Measurements from ENCODE around the gene CPNE9.
A peak's percentile ranks its signal among the peaks of the same experiment; 100 is the strongest.
"Not testable (repeated sequence)": the region's sequence is repeated elsewhere in the genome, so short reads cannot be mapped to it uniquely, and the experiment has no call there.

CPNE9 gene

GRCh38 chr3:9768141-9768775, 64.6 kb downstream of the CPNE9 start:
- TF ChIP-seq CTCF (IDR thresholded peaks at IDR 0.05; ENCODE audit: borderline replicate concordance, control extremely low read depth, extremely low read depth, insufficient read depth, missing control alignments) = no peak
- in situ Hi-C loops (cut with MboI; ENCODE audit: low sequenced_read_pairs, unreplicated experiment) = no loop called here
- DNase-seq (ENCODE audit: low spot score) = no peak

- no peak for TF ChIP-seq CTCF (IDR thresholded peaks at IDR 0.05; ENCODE audit: borderline replicate concordance, control extremely low read depth, extremely low read depth, insufficient read depth, missing control alignments)
- no peak for DNase-seq (ENCODE audit: low spot score)
- in situ Hi-C loops (cut with MboI; ENCODE audit: low sequenced_read_pairs, unreplicated experiment) = no loop called here
Observed at GRCh38 chr3:9769012-9769411, 65.4 kb downstream of the CPNE9 start.

GRCh38 chr3:9769426-9770275, 66.0 kb downstream of the CPNE9 start, which contains the start of gene CAMK1:
CAMK1 (minus strand) TSS chr3:9769947; CDS start chr3:9767749, 2,198 bp downstream.
- DNase-seq (ENCODE audit: low spot score) = peak; percentile 86
- no peak for TF ChIP-seq CTCF (IDR thresholded peaks at IDR 0.05; ENCODE audit: borderline replicate concordance, control extremely low read depth, extremely low read depth, insufficient read depth, missing control alignments)
- in situ Hi-C loops (cut with MboI; ENCODE audit: low sequenced_read_pairs, unreplicated experiment) = no loop called here

- in situ Hi-C loops (cut with MboI; ENCODE audit: low sequenced_read_pairs, unreplicated experiment) = no loop called here
- no peak for TF ChIP-seq CTCF (IDR thresholded peaks at IDR 0.05; ENCODE audit: borderline replicate concordance, control extremely low read depth, extremely low read depth, insufficient read depth, missing control alignments)
- no peak for DNase-seq (ENCODE audit: low spot score)
Observed at GRCh38 chr3:9770276-9770812, 66.7 kb downstream of the CPNE9 start.

- DNase-seq (ENCODE audit: low spot score); in situ Hi-C loops (cut with MboI; ENCODE audit: low sequenced_read_pairs, unreplicated experiment): not testable (repeated sequence)
Observed at GRCh38 chr3:9771007-9771406, 67.4 kb downstream of the CPNE9 start.

- DNase-seq (ENCODE audit: low spot score) = no peak
- no peak for TF ChIP-seq CTCF (IDR thresholded peaks at IDR 0.05; ENCODE audit: borderline replicate concordance, control extremely low read depth, extremely low read depth, insufficient read depth, missing control alignments)
- in situ Hi-C loops (cut with MboI; ENCODE audit: low sequenced_read_pairs, unreplicated experiment) = no loop called here
Observed at GRCh38 chr3:9776896-9777693, 73.5 kb downstream of the CPNE9 start.

All from GM13976 (cell line).